B cell (primary cell): ENCODE measurements around the gene MAPKAPK3.

Experiments used
- CTCF ChIP-seq: fragments of 200-600 bp; IDR thresholded peaks from one replicate; pipeline ENCODE4 v1.8.0; 2022; ENCODE audit warnings: antibody characterized with exemption, mild to moderate bottlenecking
- EZH2 ChIP-seq: IDR thresholded peaks from 2 replicates; pipeline ENCODE4 v1.6.1; 2012; ENCODE audit warnings: borderline replicate concordance, low read depth, mild to moderate bottlenecking, moderate library complexity, low read length; ENCODE audit not compliant: insufficient read depth, poor library complexity, severe bottlenecking

GRCh38 chr3:50584391-50584790 is 32.6 kb upstream of the MAPKAPK3 start:
- TF ChIP-seq CTCF (no peak), EZH2 (no peak)
